Measurements from ENCODE around the gene MCM8. TPM values are rescaled to one million over a fixed set of nuclear protein-coding genes. Genes with fewer than 3 reads are reported as not detected.

MCM8 gene
- total RNA-seq, 4 donors from 2014 or later: 4.6 to 7.4 (median 6.0) TPM

GRCh38 chr20:5931411-5931810, 19.0 kb upstream of the MCM8 start:
- no peak for ATAC-seq
- Histone ChIP-seq H3K27ac (no peak overlapping the region), H3K9me3 (no peaks in the 10 kb centered on the region), H3K4me3 (no peak overlapping the region), H3K27me3 (no peaks in the 10 kb centered on the region), H3K36me3 (no peaks in the 10 kb centered on the region), H3K4me1 (no peaks in the 10 kb centered on the region)
- TF ChIP-seq POLR2A (IDR thresholded peaks at IDR 0.05) (no peak), CTCF (IDR thresholded peaks at IDR 0.05) (no peak), EP300 (IDR thresholded peaks at IDR 0.05) (no peak), POLR2AphosphoS5 (IDR thresholded peaks at IDR 0.05) (no peak)
- 67 to 68% methylated on average over 3 of the region's 3 CpGs for WGBS, 2 donors (ENCODE audit: low coverage in 1 of 2)

DNA sequence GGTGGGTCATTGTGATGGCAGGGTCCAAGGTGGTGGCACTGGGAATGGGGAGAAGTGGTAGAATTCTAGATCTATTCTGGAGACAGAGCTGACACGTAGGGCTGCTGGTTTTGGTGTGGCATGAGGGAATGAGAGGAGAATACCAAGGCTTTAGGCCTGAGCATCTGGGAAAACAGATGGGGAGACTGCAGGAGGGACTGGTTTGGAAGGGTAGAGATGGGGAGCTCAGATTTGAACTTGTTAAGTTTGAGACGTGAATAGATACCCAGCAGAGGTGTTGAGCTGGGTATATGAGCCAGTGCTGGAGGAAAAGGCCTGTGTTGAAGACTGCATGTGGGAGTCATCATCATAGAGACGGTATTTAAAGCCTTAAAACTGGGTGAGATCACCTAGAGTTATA, 17.7 kb upstream of the MCM8 start:
- ATAC-seq: no peak
- H3K4me3 ChIP-seq: no peak overlapping the region
- H3K9me3 ChIP-seq: no peaks in the 10 kb centered on the region
- H3K27ac ChIP-seq: no peak overlapping the region
- H3K36me3 ChIP-seq: peaks cover 0 to 4% of the 10 kb centered on the region in 2 donors
- H3K27me3 ChIP-seq: no peaks in the 10 kb centered on the region
- no peaks in the 10 kb centered on the region for H3K4me1 ChIP-seq
- 66 to 70% methylated on average over 3 of the region's 3 CpGs for WGBS, 2 donors (ENCODE audit: low coverage in 1 of 2)
- no peak for TF ChIP-seq POLR2A (IDR thresholded peaks at IDR 0.05)
- no peak for TF ChIP-seq EP300 (IDR thresholded peaks at IDR 0.05)
- TF ChIP-seq CTCF (IDR thresholded peaks at IDR 0.05): no peak
- TF ChIP-seq POLR2AphosphoS5 (IDR thresholded peaks at IDR 0.05): no peak

GRCh38 chr20:5933802-5934436, 16.5 kb upstream of the MCM8 start:
- no peak for TF ChIP-seq EP300 (IDR thresholded peaks at IDR 0.05)
- TF ChIP-seq POLR2A (IDR thresholded peaks at IDR 0.05): no peak
- TF ChIP-seq POLR2AphosphoS5 (IDR thresholded peaks at IDR 0.05): no peak
- no peak for TF ChIP-seq CTCF (IDR thresholded peaks at IDR 0.05)
- ATAC-seq: no peak

DNA sequence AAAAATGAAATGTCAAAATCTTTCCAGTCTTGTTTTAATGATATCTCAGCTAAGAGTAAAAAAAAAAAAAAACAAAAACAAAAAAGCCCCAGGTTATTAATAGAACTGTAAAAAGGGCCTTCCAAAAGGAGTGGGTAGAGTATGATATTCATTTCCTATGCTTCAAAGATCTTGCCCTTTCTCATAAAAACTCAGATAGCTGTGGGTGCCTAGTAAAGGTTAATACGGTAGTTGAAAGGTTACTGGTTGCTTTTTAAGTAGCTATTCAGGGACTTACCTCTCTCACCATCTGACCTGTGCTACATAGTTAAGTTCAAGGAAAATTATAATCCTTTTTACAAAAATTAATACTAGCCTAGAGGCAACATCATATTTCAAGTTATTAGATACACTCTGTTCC, 15.1 kb upstream of the MCM8 start:
- no peaks in the 10 kb centered on the region for H3K27me3 ChIP-seq
- no peaks in the 10 kb centered on the region for H3K9me3 ChIP-seq
- H3K4me1 ChIP-seq: no peaks in the 10 kb centered on the region
- WGBS, 2 donors (ENCODE audit: low coverage in 1 of 2): 62 to 71% methylated on average over 1 of the region's 1 CpG
- no peak for TF ChIP-seq CTCF (IDR thresholded peaks at IDR 0.05)
- no peak for TF ChIP-seq POLR2AphosphoS5 (IDR thresholded peaks at IDR 0.05)
- no peak for TF ChIP-seq EP300 (IDR thresholded peaks at IDR 0.05)
- no peak for TF ChIP-seq POLR2A (IDR thresholded peaks at IDR 0.05)
- no peak overlapping the region for H3K4me3 ChIP-seq
- no peak overlapping the region for H3K27ac ChIP-seq
- peaks cover 0 to 30% of the 10 kb centered on the region in 2 donors for H3K36me3 ChIP-seq
- no peak for ATAC-seq

More at GRCh38 chr20:5933802-5934436, 16.5 kb upstream of the MCM8 start:
- no peaks in the 10 kb centered on the region for H3K9me3 ChIP-seq
- WGBS, 2 donors (ENCODE audit: low coverage in 1 of 2): 42 to 60% methylated on average over 1 to 7 of the region's 7 CpGs
- no peaks in the 10 kb centered on the region for H3K27me3 ChIP-seq
- no peaks in the 10 kb centered on the region for H3K4me1 ChIP-seq
- H3K4me3 ChIP-seq: no peak overlapping the region
- H3K36me3 ChIP-seq: peaks cover 0 to 15% of the 10 kb centered on the region in 2 donors
- no peak overlapping the region for H3K27ac ChIP-seq

GRCh38 chr20:5936238-5936637, 14.2 kb upstream of the MCM8 start:
- WGBS, 2 donors (ENCODE audit: low coverage in 1 of 2): 64 to 93% methylated on average over 3 of the region's 3 CpGs
- Histone ChIP-seq H3K4me3 (no peak overlapping the region), H3K9me3 (no peaks in the 10 kb centered on the region), H3K4me1 (no peaks in the 10 kb centered on the region), H3K27ac (no peak overlapping the region), H3K27me3 (no peaks in the 10 kb centered on the region), H3K36me3 (peaks cover 0 to 38% of the 10 kb centered on the region in 2 donors)
- no peak for TF ChIP-seq CTCF (IDR thresholded peaks at IDR 0.05)
- TF ChIP-seq POLR2AphosphoS5 (IDR thresholded peaks at IDR 0.05): no peak
- TF ChIP-seq EP300 (IDR thresholded peaks at IDR 0.05): no peak
- no peak for TF ChIP-seq POLR2A (IDR thresholded peaks at IDR 0.05)
- no peak for ATAC-seq

All from gastroesophageal sphincter (tissue), 4 donors.